Left kidney (tissue), 2 donors: ENCODE measurements around the gene BCAS4. TPM values are rescaled to one million over a fixed set of nuclear protein-coding genes. Genes with fewer than 3 reads are reported as not detected.
"Not testable (repeated sequence)": the region's sequence is repeated elsewhere in the genome, so short reads cannot be mapped to it uniquely, and the experiment has no call there.

Experiments
- DNase-seq: peaks from one replicate; pipeline ENCODE4 v3.0.0-alpha.2; 2013
- polyA plus RNA-seq: library from polyadenylated mRNA; unstranded; fragments of 120-200 nt; gene quantifications from one replicate; pipeline ENCODE4 v1.2.1, GENCODE V29; 2013; ENCODE audit not compliant: insufficient read length

BCAS4 gene
- polyA plus RNA-seq, 1 donor: 5.1 TPM

GRCh38 chr20:50797142-50797541 is 2.3 kb downstream of the BCAS4 start:
- DNase-seq: no peak

- no peak for DNase-seq
These were observed 3.8 kb downstream of the BCAS4 start for GRCh38 chr20:50798650-50799049.

GRCh38 chr20:50799176-50799889 is 4.5 kb downstream of the BCAS4 start:
- DNase-seq: no peak

- no peak for DNase-seq
These were observed 5.2 kb downstream of the BCAS4 start for GRCh38 chr20:50799890-50800550.

GRCh38 chr20:50800986-50801746 is 6.3 kb downstream of the BCAS4 start:
- not testable (repeated sequence) for DNase-seq

- DNase-seq: no peak
These were observed 6.9 kb downstream of the BCAS4 start for GRCh38 chr20:50801747-50802125.

- DNase-seq: no peak
These were observed 7.4 kb downstream of the BCAS4 start for GRCh38 chr20:50802289-50802688.

- no peak for DNase-seq
These were observed 9.8 kb downstream of the BCAS4 start for GRCh38 chr20:50804437-50805348.

- DNase-seq: no peak
These were observed 10.5 kb downstream of the BCAS4 start for GRCh38 chr20:50805349-50805684.

- DNase-seq: no peak
These were observed 11.4 kb downstream of the BCAS4 start for GRCh38 chr20:50806126-50806768.

- no peak for DNase-seq
These were observed 15.2 kb downstream of the BCAS4 start for GRCh38 chr20:50810063-50810462.

- DNase-seq: no peak
These were observed 16.0 kb downstream of the BCAS4 start for GRCh38 chr20:50810842-50811241.

- no peak for DNase-seq
These were observed 18.3 kb downstream of the BCAS4 start for GRCh38 chr20:50813101-50813643.

- DNase-seq: no peak
These were observed 18.9 kb downstream of the BCAS4 start for GRCh38 chr20:50813801-50814200.

GRCh38 chr20:50814438-50815161 is 19.7 kb downstream of the BCAS4 start:
- no peak for DNase-seq

- DNase-seq: no peak
These were observed 20.5 kb downstream of the BCAS4 start for GRCh38 chr20:50815162-50815989.

GRCh38 chr20:50817776-50818172 is 22.9 kb downstream of the BCAS4 start:
- DNase-seq: no peak

- no peak for DNase-seq
These were observed 24.5 kb downstream of the BCAS4 start for GRCh38 chr20:50819349-50819748.

- DNase-seq: no peak
These were observed 25.8 kb downstream of the BCAS4 start for GRCh38 chr20:50820515-50821256.
